ENCODE results near the gene SMARCA5. TPM values are rescaled to one million over a fixed set of nuclear protein-coding genes. Genes with fewer than 3 reads are reported as not detected.

The SMARCA5 gene
- total and polyA plus RNA-seq, 2 donors (not counting 3 experiments of a cell fraction or from before 2014, with no cell fraction given), result 7.9 to 57.6 TPM

GRCh38 chr4:143514169-143514495 is 630 bp downstream of the SMARCA5 start:
- H3K9me3 ChIP-seq (replicated peaks; ENCODE audit: control insufficient read depth, insufficient read depth, low read length), result no peaks in the 10 kb centered on the region
- peak overlapping the region; percentile 81 to 88 (median 84) for H3K4me3 ChIP-seq (replicated peaks in 1 of 3; ENCODE audit: insufficient read depth in 1 of 3, low read depth in 1 of 3, low read length in 3 of 3)
- BruUV-seq (replicated peaks), result TSS peak; percentile 58
- H3K27me3 ChIP-seq (ENCODE audit: control insufficient read depth in 2 of 2, insufficient read depth in 2 of 2, low read length in 2 of 2), result peaks cover 3 to 8% of the 10 kb centered on the region in 2 experiments
- H4K20me1 ChIP-seq (replicated peaks; ENCODE audit: control insufficient read depth, extremely low read depth, insufficient read depth, low read length), result peaks cover 8% of the 10 kb centered on the region
- peak overlapping the region; percentile 76 for H3K27ac ChIP-seq (ENCODE audit: insufficient read depth, low read depth, low read length)
- DNase-seq (ENCODE audit: low read depth, low spot score), result no peak
- H3K9me1 ChIP-seq (replicated peaks; ENCODE audit: control insufficient read depth, extremely low read depth, insufficient read depth, low read length), result no peaks in the 10 kb centered on the region
- H3K9ac ChIP-seq (replicated peaks; ENCODE audit: extremely low read depth, insufficient read depth, low read length), result peak overlapping the region; percentile 93
- FAIRE-seq, result no peak
- intact Hi-C loops (cut with micrococcal nuclease), result loop anchor here (1.0 to 10.0 kb wide), 4 partner anchors 17 to 1749 kb away; no protein-coding TSS in a partner anchor
- H3K4me2 ChIP-seq (ENCODE audit: insufficient read depth, low read length), result peak overlapping the region; percentile 98
- H3K4me1 ChIP-seq (ENCODE audit: control insufficient read depth, extremely low read depth, insufficient read depth, low read length), result peaks cover 23% of the 10 kb centered on the region
- H3K79me2 ChIP-seq (ENCODE audit: control insufficient read depth, insufficient read depth, low read length), result peaks cover 54% of the 10 kb centered on the region
- H2AFZ ChIP-seq (ENCODE audit: low read depth, low read length), result peak overlapping the region; percentile 48
- CTCF ChIA-PET, result interaction anchor here (1.1 to 3.0 kb wide), 3 partner anchors 17 to 529 kb away, joined by 3 to 19 read pairs (median 4); no protein-coding TSS in a partner anchor
- TF ChIP-seq FOS (IDR thresholded peaks at IDR 0.05; ENCODE audit: borderline replicate concordance, insufficient read depth, low read length) (no peak), EZH2 (IDR thresholded peaks at IDR 0.05; ENCODE audit: borderline replicate concordance, low read depth, low read length, severe bottlenecking) (no peak)
- POLR2A ChIA-PET, result interaction anchor here (1.3 to 1.5 kb wide), 3 partner anchors 10 to 177 kb away, joined by 3 to 4 read pairs (median 4); partner anchors contain the start of gene GAB1
- H3K36me3 ChIP-seq (ENCODE audit: control insufficient read depth in 2 of 2, extremely low read depth in 1 of 2, insufficient read depth in 2 of 2, low read length in 2 of 2), result peaks cover 0 to 5% of the 10 kb centered on the region in 2 experiments
- dilution Hi-C loops (cut with MboI; ENCODE audit: extremely low pct_ligation_motif_present, low sequenced_read_pairs), result no loop called here

- FAIRE-seq (no peak), DNase-seq (ENCODE audit: low read depth, low spot score) (peak; percentile 74)
- CTCF ChIA-PET, result interaction anchor here (1.1 to 3.0 kb wide), 2 partner anchors 17 to 529 kb away, joined by 4 to 19 read pairs; no protein-coding TSS in a partner anchor
- Histone ChIP-seq H2AFZ (ENCODE audit: low read depth, low read length) (peak overlapping the region; percentile 28), H3K9me3 (replicated peaks; ENCODE audit: control insufficient read depth, insufficient read depth, low read length) (no peaks in the 10 kb centered on the region), H3K27me3 (ENCODE audit: control insufficient read depth in 2 of 2, insufficient read depth in 2 of 2, low read length in 2 of 2) (peaks cover 3 to 5% of the 10 kb centered on the region in 2 experiments), H3K4me3 (replicated peaks in 1 of 3; ENCODE audit: insufficient read depth in 1 of 3, low read depth in 1 of 3, low read length in 3 of 3) (peak overlapping the region; percentile 81 to 88 (median 84)), H3K4me1 (ENCODE audit: control insufficient read depth, extremely low read depth, insufficient read depth, low read length) (peaks cover 23% of the 10 kb centered on the region), H3K9ac (replicated peaks; ENCODE audit: extremely low read depth, insufficient read depth, low read length) (peak overlapping the region; percentile 93), H3K9me1 (replicated peaks; ENCODE audit: control insufficient read depth, extremely low read depth, insufficient read depth, low read length) (no peaks in the 10 kb centered on the region), H4K20me1 (replicated peaks; ENCODE audit: control insufficient read depth, extremely low read depth, insufficient read depth, low read length) (peaks cover 8% of the 10 kb centered on the region), H3K79me2 (ENCODE audit: control insufficient read depth, insufficient read depth, low read length) (peaks cover 58% of the 10 kb centered on the region), H3K27ac (ENCODE audit: insufficient read depth, low read depth, low read length) (peak overlapping the region; percentile 76), H3K36me3 (ENCODE audit: control insufficient read depth in 2 of 2, extremely low read depth in 1 of 2, insufficient read depth in 2 of 2, low read length in 2 of 2) (peaks cover 0 to 7% of the 10 kb centered on the region in 2 experiments), H3K4me2 (ENCODE audit: insufficient read depth, low read length) (peak overlapping the region; percentile 98)
- no peak for TF ChIP-seq EZH2 (IDR thresholded peaks at IDR 0.05; ENCODE audit: borderline replicate concordance, low read depth, low read length, severe bottlenecking)
- TF ChIP-seq POLR2A (IDR thresholded peaks at IDR 0.05; ENCODE audit: low read depth, low read length), result peak; percentile 35
- TF ChIP-seq POLR2AphosphoS5 (IDR thresholded peaks at IDR 0.05; ENCODE audit: insufficient read depth, low read depth, low read length), result no peak
- POLR2A ChIA-PET, result interaction anchor here (1.3 to 1.5 kb wide), 3 partner anchors 10 to 177 kb away, joined by 3 to 4 read pairs (median 4); partner anchors contain the start of gene GAB1
- dilution Hi-C loops (cut with MboI; ENCODE audit: extremely low pct_ligation_motif_present, low sequenced_read_pairs) (no loop called here), intact Hi-C loops (cut with micrococcal nuclease) (loop anchor here (1.0 to 10.0 kb wide), 4 partner anchors 17 to 1750 kb away; no protein-coding TSS in a partner anchor)
- no TSS peak for BruUV-seq (replicated peaks)
Observed at GRCh38 chr4:143514497-143514896, 995 bp downstream of the SMARCA5 start.

Measured in endothelial cell of umbilical vein (primary cell).